Upper lobe of left lung (tissue), 4 donors: ENCODE data around the gene PELI2.

Source experiments
- POLR2A ChIP-seq, 4 donors: fragments of 450-650 bp; IDR thresholded peaks; one replicate each; pipeline ENCODE4 v1.5.1; 2016 to 2017; ENCODE audit warnings: antibody characterized with exemption in 4 of 4, mild to moderate bottlenecking in 2 of 4
- POLR2AphosphoS5 ChIP-seq, 2 donors: sonication (generic); formaldehyde crosslinking; IDR thresholded peaks; one replicate each; pipeline ENCODE4 v1.5.1; 2017; ENCODE audit warnings: antibody characterized with exemption in 2 of 2

DNA sequence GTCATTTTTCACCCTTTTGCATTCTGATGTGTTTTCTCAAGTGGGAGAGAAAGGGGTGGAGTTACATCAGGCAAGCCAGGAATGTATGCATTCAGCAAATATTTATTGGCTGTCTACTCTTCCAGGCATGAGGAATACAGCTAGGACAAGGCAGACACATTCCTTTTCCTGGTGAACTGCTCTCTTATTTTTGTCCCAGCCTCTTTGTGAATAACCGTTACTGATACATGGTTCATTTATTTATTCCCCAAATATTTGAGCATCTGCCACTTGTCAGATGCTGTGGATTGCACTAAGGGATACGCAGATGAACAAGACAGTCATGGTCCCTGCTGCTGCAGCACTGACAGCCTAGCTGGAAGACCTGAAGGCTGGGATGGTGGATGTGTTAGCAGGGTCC is 6.1 kb downstream of the PELI2 start:
- no peak for TF ChIP-seq POLR2A (IDR thresholded peaks at IDR 0.05)
- no peak for TF ChIP-seq POLR2AphosphoS5 (IDR thresholded peaks at IDR 0.05)
